Liver (tissue), 9 donors: ENCODE results near the gene ZNF782. TPM values are rescaled to one million over a fixed set of nuclear protein-coding genes. Genes with fewer than 3 reads are reported as not detected.
A peak's percentile ranks its signal among the peaks of the same experiment; 100 is the strongest.

ENCODE experiments used
- DNase-seq: peaks from one replicate; pipeline ENCODE4 v3.0.0-alpha.2; 2017; ENCODE audit warnings: low spot score
- H3K27ac ChIP-seq, 2 donors: one replicate each; pipeline ENCODE4 v1.7.0; 2013; ENCODE audit warnings: inconsistent platforms in 2 of 2, low read length in 2 of 2, control low read depth in 1 of 2, low read depth in 1 of 2, mild to moderate bottlenecking in 1 of 2
- H3K27me3 ChIP-seq, 4 donors: one replicate each; pipeline versions ENCODE4 v1.6.1 to v1.7.0; 2013; ENCODE audit warnings: low read length in 3 of 4, inconsistent platforms in 1 of 4, mild to moderate bottlenecking in 1 of 4, moderate library complexity in 1 of 4; ENCODE audit not compliant: control insufficient read depth in 4 of 4, insufficient read depth in 4 of 4
- H3K36me3 ChIP-seq, 4 donors: one replicate each; pipeline versions ENCODE4 v1.6.1 to v1.7.0; 2013; ENCODE audit warnings: low read length in 3 of 4, mild to moderate bottlenecking in 3 of 4, low read depth in 1 of 4, moderate library complexity in 1 of 4; ENCODE audit not compliant: control insufficient read depth in 4 of 4, insufficient read depth in 3 of 4
- H3K4me1 ChIP-seq, 4 donors: one replicate each; pipeline versions ENCODE4 v1.6.1 to v1.7.0; 2013; ENCODE audit warnings: low read length in 3 of 4, mild to moderate bottlenecking in 3 of 4, moderate library complexity in 1 of 4; ENCODE audit not compliant: control insufficient read depth in 4 of 4, insufficient read depth in 4 of 4
- H3K4me3 ChIP-seq, 3 donors: one replicate each; pipeline versions ENCODE4 v1.6.1 to v1.7.0; 2013; ENCODE audit warnings: low read length in 3 of 3, control low read depth in 1 of 3, low read depth in 1 of 3, mild to moderate bottlenecking in 1 of 3
- H3K9ac ChIP-seq, 2 donors: one replicate each; pipeline ENCODE4 v1.7.0; 2013; ENCODE audit warnings: low read length in 2 of 2, mild to moderate bottlenecking in 2 of 2, moderate library complexity in 2 of 2, control low read depth in 1 of 2, low read depth in 1 of 2
- H3K9me3 ChIP-seq, 4 donors: one replicate each; pipeline versions ENCODE4 v1.6.1 to v1.7.0; 2013; ENCODE audit warnings: low read length in 3 of 4; ENCODE audit not compliant: control insufficient read depth in 4 of 4
- ATF3 ChIP-seq: IDR thresholded peaks from 2 replicates; pipeline ENCODE4 v1.6.1; 2016; ENCODE audit warnings: antibody characterized with exemption
- CTCF ChIP-seq: fragments of 150-350 bp; IDR thresholded peaks from 2 replicates; pipeline ENCODE4 v1.5.1; 2017; ENCODE audit warnings: improper control_type of control experiment, low read depth, low read length; ENCODE audit not compliant: missing input control
- EGR1 ChIP-seq, 2 donors: IDR thresholded peaks; 2 replicates each; pipeline ENCODE4 v1.6.1; 2016 to 2018; ENCODE audit warnings: antibody characterized with exemption in 2 of 2, low read depth in 2 of 2
- FOXA1 ChIP-seq: IDR thresholded peaks from 2 replicates; pipeline ENCODE4 v1.6.1; 2016; ENCODE audit warnings: antibody characterized with exemption
- FOXA2 ChIP-seq: IDR thresholded peaks from 2 replicates; pipeline ENCODE4 v1.6.1; 2016; ENCODE audit warnings: antibody characterized with exemption
- GABPA ChIP-seq, 2 donors: IDR thresholded peaks in 1 of 2; conservative IDR thresholded peaks in 1 of 2; 2 replicates each; pipeline ENCODE4 v1.6.1; 2016; ENCODE audit warnings: antibody characterized with exemption in 2 of 2, mild to moderate bottlenecking in 1 of 2, moderate library complexity in 1 of 2
- HNF4A ChIP-seq, 2 donors: conservative IDR thresholded peaks; 2 replicates each; pipeline ENCODE4 v1.6.1; 2016; ENCODE audit warnings: antibody characterized with exemption in 2 of 2, mild to moderate bottlenecking in 2 of 2
- HNF4G ChIP-seq: IDR thresholded peaks from 2 replicates; pipeline ENCODE4 v1.6.1; 2016; ENCODE audit warnings: antibody characterized with exemption
- JUND ChIP-seq, 2 donors: IDR thresholded peaks; 2 replicates each; pipeline ENCODE4 v1.6.1; 2016; ENCODE audit warnings: antibody characterized with exemption in 2 of 2
- MAX ChIP-seq: IDR thresholded peaks from 2 replicates; pipeline ENCODE4 v1.6.1; 2016; ENCODE audit warnings: antibody characterized with exemption
- NR2F2 ChIP-seq: IDR thresholded peaks from 2 replicates; pipeline ENCODE4 v1.6.1; 2016; ENCODE audit warnings: antibody characterized with exemption
- RAD21 ChIP-seq, 2 donors: IDR thresholded peaks; 2 replicates each; pipeline ENCODE4 v1.6.1; 2016; ENCODE audit warnings: antibody characterized with exemption in 2 of 2, mild to moderate bottlenecking in 2 of 2
- REST ChIP-seq: IDR thresholded peaks from 2 replicates; pipeline ENCODE4 v1.6.1; 2016; ENCODE audit warnings: antibody characterized with exemption, mild to moderate bottlenecking
- RXRA ChIP-seq, 2 donors: IDR thresholded peaks; 2 replicates each; pipeline ENCODE4 v1.6.1; 2017 to 2018; ENCODE audit warnings: antibody characterized with exemption in 2 of 2, mild to moderate bottlenecking in 1 of 2
- SP1 ChIP-seq: IDR thresholded peaks from 2 replicates; pipeline ENCODE4 v1.6.1; 2018; ENCODE audit warnings: antibody characterized with exemption, mild to moderate bottlenecking
- TAF1 ChIP-seq: conservative IDR thresholded peaks from 2 replicates; pipeline ENCODE4 v1.6.1; 2016; ENCODE audit warnings: antibody characterized with exemption, mild to moderate bottlenecking
- YY1 ChIP-seq: IDR thresholded peaks from 2 replicates; pipeline ENCODE4 v1.6.1; 2016; ENCODE audit warnings: antibody characterized with exemption, mild to moderate bottlenecking
- ZBTB33 ChIP-seq: IDR thresholded peaks from 2 replicates; pipeline ENCODE4 v1.6.1; 2016; ENCODE audit warnings: antibody characterized with exemption
- WGBS: extraction: QIAGEN DNeasy Blood & Tissue Kit; methylation state at CpG from one replicate; pipeline ENCODE4 v1.1.7; 2013; 5-methylcytosine and 5-hydroxymethylcytosine counted together
- polyA plus RNA-seq, 2 donors: library from polyadenylated mRNA; stranded (reverse) in 1 of 2; unstranded in 1 of 2; fragments of 200-250 nt in 1 of 2; fragments of >200 nt in 1 of 2; fragmentation: Nextera tagmentation in 1 of 2; extraction: Ambion mirVana in 1 of 2; gene quantifications; one replicate each; pipeline versions ENCODE4 v1.2.1 to v1.2.3, GENCODE V29; 2013 to 2015
- total RNA-seq, 2 donors: library from RNA; depleted of rRNA; stranded (reverse); fragments of >200 nt; gene quantifications; one replicate each; pipeline ENCODE4 v1.2.3, GENCODE V29; 2014
- donor health status: healthy.
- donor health status: healthy.
- donor health status: healthy.
- donor health status: healthy.
- donor health status: healthy.

Gene ZNF782
- total and polyA plus RNA-seq, 4 donors: 0.70 to 7.4 (median 2.1) TPM

- WGBS: 33% methylated on average over 16 of the region's 16 CpGs
- H3K9ac ChIP-seq: peak overlapping the region; percentile 51 to 71
- peak overlapping the region; percentile 85 to 94 (median 90) for H3K4me3 ChIP-seq
Measured at GRCh38 chr9:96854651-96855273, 448 bp upstream of the ZNF782 start.

More at GRCh38 chr9:96854651-96855273, 448 bp upstream of the ZNF782 start:
- DNase-seq: no peak
- no peak for TF ChIP-seq MAX
- no peak for TF ChIP-seq FOXA2
- no peak for TF ChIP-seq CTCF
- TF ChIP-seq REST: no peak
- TF ChIP-seq FOXA1: no peak
- no peak for TF ChIP-seq NR2F2
- no peak for TF ChIP-seq EGR1 (IDR thresholded peaks at IDR 0.05; ENCODE audit: low read depth in 2 of 2)
- TF ChIP-seq GABPA (IDR thresholded peaks at IDR 0.05 in 1 of 2, conservative IDR thresholded peaks at IDR 0.05 in 1 of 2): peak in 1 of 2 donors; percentile 3
- TF ChIP-seq JUND (IDR thresholded peaks at IDR 0.05): no peak
- TF ChIP-seq HNF4A (conservative IDR thresholded peaks at IDR 0.05): peak in 1 of 2 donors; percentile 0
- TF ChIP-seq HNF4G: no peak
- TF ChIP-seq SP1: no peak
- TF ChIP-seq RXRA (IDR thresholded peaks at IDR 0.05): peak in 1 of 2 donors; percentile 1
- TF ChIP-seq TAF1: no peak
- no peak for TF ChIP-seq ATF3
- TF ChIP-seq RAD21 (IDR thresholded peaks at IDR 0.05): no peak
- TF ChIP-seq YY1: peak; percentile 37
- TF ChIP-seq ZBTB33: no peak
- H3K4me1 ChIP-seq: peaks cover 0 to 29% (median 13%) of the 10 kb centered on the region in 4 donors
- H3K27ac ChIP-seq: peak overlapping the region; percentile 83 to 86
- H3K36me3 ChIP-seq: no peaks in the 10 kb centered on the region
- H3K27me3 ChIP-seq: no peaks in the 10 kb centered on the region
- peaks cover 0 to 3% (median 0%) of the 10 kb centered on the region in 4 donors for H3K9me3 ChIP-seq
